ENCODE data around the gene RALGAPA2.

RALGAPA2 gene

DNA sequence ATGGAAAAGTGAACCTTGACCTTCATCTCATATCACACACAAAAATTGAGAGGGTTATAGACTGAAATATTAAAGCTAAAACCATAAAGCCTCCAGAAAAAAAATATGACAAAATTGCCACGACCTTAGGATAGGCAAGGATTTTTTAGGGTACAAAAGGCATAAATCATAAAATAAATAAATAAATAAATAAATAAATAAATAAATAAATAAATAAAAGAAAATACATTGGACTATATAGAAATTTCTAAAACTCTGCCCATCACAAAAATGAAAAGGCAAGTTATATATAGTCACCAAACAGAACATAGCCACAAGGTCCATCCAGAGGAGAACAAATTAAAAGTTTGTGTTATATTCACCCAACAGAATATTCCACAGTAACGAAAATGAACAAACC, 235.9 kb downstream of the RALGAPA2 start:
- H3K36me3 ChIP-seq, result peaks cover 12% of the 10 kb centered on the region
- H3K27ac ChIP-seq, result no peak overlapping the region
- no peak overlapping the region for H3K9ac ChIP-seq
- no peak overlapping the region for H3K4me3 ChIP-seq
- no peaks in the 10 kb centered on the region for H3K9me3 ChIP-seq
- no peak for TF ChIP-seq Cebpa-rat (IDR thresholded peaks at IDR 0.05)
- H3K4me1 ChIP-seq, result no peaks in the 10 kb centered on the region
- no peaks in the 10 kb centered on the region for H4K20me1 ChIP-seq
- no peak overlapping the region for H3K4me2 ChIP-seq
- H3K27me3 ChIP-seq, result no peaks in the 10 kb centered on the region

DNA sequence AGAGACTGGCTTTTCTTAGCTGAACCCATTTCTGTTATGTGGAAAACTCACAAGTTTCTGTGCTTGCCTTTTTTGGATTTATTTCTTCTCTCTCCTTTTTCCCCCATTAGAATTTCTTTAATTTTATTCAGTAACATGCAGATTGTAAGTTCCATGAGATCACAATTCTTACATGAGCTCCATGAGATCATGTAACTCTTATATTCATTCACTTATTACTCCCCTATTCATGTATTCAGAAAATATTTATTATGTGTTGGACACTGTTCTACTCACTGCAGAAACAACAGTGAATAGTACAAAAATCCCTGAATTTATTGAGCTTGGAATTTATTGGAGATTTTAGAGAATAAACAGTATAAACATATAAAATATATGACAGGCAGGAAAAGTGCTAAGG, 238.8 kb downstream of the RALGAPA2 start:
- Histone ChIP-seq H3K9me3 (no peaks in the 10 kb centered on the region; the same call in 1 of the 2 replicates), H3K4me2 (no peak overlapping the region), H4K20me1 (no peaks in the 10 kb centered on the region), H3K36me3 (peaks cover 7% of the 10 kb centered on the region), H3K27ac (no peak overlapping the region), H3K9ac (no peak overlapping the region), H3K4me1 (peaks cover under 1% of the 10 kb centered on the region; the same call in 1 of the 2 replicates), H3K27me3 (peaks cover 6% of the 10 kb centered on the region), H3K4me3 (no peak overlapping the region)
- no peak for TF ChIP-seq Cebpa-rat (IDR thresholded peaks at IDR 0.05)

DNA sequence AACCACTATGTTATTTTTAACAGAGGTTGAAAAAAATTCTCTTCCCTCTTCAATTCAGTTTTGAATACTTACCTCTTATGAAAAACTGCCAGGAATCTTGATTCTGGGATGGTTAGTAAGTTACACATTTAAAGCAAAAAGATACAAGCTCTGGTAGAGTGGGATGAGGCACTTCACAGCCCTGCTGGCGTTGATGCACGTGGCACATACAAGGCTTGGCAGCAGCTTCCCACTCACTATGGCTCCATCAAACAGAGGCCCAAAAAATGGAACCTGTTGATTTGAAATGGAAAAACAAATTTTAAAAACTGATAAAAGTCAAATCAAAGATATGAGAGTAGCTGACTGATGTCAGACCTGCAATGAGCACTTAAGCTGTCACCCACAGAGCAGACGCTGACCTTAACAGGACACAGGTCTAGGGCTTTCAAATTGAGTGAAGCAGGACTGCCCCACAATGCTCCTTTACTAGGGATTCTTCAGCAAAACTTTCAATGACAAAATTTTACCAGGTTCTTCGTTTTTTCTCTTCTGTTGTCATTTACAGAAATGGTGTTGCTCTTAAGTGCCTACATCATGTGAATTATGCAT, 239.7 kb downstream of the RALGAPA2 start:
- H3K4me2 ChIP-seq, result no peak overlapping the region

DNA sequence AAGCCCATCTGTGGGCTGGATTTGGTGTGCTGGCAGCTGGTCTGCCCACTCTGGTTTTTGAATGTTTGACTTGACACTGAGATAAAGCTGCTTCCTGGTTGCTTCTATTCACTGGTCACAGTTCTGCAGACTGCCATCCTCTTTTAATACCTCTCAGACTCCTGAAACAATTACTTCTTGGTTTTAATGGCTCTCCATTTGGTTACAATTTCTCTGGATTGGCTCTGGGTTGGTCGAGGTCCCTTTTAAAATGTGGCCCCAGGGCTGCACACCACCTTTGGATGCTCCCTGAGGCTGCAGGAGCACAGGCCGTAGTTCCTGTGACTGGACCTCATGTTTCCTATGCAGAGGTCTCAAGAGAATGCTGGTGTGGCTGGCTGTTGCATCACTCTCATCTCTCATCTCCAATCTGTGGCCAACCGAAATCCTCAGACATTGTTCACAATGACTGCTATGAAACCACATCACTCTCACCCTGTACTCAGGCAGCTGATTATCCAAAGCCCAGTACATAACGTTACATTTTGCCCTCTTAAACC, 246.0 kb downstream of the RALGAPA2 start:
- H3K27ac ChIP-seq, result peak overlapping the region; percentile 60
- H3K4me1 ChIP-seq, result peaks cover 63% of the 10 kb centered on the region
- peaks cover 13% of the 10 kb centered on the region for H3K27me3 ChIP-seq
- no peak overlapping the region for H3K4me3 ChIP-seq
- peak overlapping the region; percentile 88 for H3K4me2 ChIP-seq
- peak; percentile 99 for TF ChIP-seq Cebpa-rat (IDR thresholded peaks at IDR 0.05)
- no peak overlapping the region for H3K9ac ChIP-seq
- H4K20me1 ChIP-seq, result peaks cover 27% of the 10 kb centered on the region
- H3K9me3 ChIP-seq, result no peaks in the 10 kb centered on the region; the same call in 1 of the 2 replicates
- peaks cover 7% of the 10 kb centered on the region for H3K36me3 ChIP-seq

More for the DNA sequence above, 239.7 kb downstream of the RALGAPA2 start:
- Histone ChIP-seq H3K27me3 (peaks cover 13% of the 10 kb centered on the region), H3K27ac (no peak overlapping the region), H3K36me3 (peaks cover 7% of the 10 kb centered on the region), H3K4me3 (no peak overlapping the region), H4K20me1 (no peaks in the 10 kb centered on the region), H3K9ac (no peak overlapping the region), H3K9me3 (no peaks in the 10 kb centered on the region; the same call in 1 of the 2 replicates), H3K4me1 (peaks cover 10% of the 10 kb centered on the region)
- TF ChIP-seq Cebpa-rat (IDR thresholded peaks at IDR 0.05), result no peak

DNA sequence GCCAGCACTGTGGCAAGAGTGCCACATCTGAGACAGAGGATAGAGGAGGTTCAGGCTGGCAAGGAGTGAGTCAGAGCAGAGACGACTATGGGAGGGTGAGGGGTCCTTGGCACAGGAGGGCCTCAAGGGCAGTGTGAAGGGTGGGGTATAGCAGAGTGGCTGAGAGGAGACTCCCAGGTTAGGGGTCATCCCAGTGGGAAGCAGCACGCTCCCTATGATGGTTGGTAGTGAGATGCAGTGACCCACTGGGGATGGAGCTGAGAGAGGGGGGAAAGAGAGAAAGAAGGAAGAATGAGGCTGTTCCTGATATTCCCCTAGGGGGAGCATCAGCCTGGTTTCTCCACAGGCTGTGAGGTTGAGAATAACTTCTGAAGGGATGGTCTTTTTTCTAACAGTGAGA, 247.2 kb downstream of the RALGAPA2 start:
- no peak for TF ChIP-seq Cebpa-rat (IDR thresholded peaks at IDR 0.05)
- Histone ChIP-seq H3K4me2 (peak overlapping the region; percentile 88), H3K27me3 (peaks cover 13% of the 10 kb centered on the region), H3K36me3 (peaks cover 7% of the 10 kb centered on the region), H3K9me3 (no peaks in the 10 kb centered on the region; the same call in 1 of the 2 replicates), H3K27ac (peak overlapping the region; percentile 54; the same call in 1 of the 2 replicates), H3K4me3 (no peak overlapping the region), H4K20me1 (peaks cover 27% of the 10 kb centered on the region), H3K4me1 (peaks cover 65% of the 10 kb centered on the region), H3K9ac (no peak overlapping the region)

DNA sequence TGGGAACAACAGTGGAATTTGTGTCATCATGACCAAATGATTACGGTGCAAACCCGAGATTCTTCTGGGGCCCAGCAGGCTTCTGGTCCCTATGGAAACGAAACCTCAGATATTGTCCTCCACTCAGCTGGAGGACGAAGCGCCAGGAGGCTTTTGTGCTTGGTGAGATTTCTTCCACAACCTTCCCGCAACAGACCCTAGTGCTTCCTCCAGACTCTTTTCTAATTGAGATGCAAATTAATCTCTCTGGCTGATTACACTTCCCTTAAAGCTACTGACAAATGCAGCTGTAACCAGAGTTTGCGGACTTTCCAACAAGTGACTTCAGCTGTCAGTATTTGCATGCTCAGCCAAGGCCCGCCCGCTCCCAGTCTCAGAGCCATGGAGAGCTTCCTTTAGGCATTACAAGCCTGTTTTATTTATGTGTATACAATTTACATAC, 248.5 kb downstream of the RALGAPA2 start:
- Histone ChIP-seq H3K4me1 (peaks cover 65% of the 10 kb centered on the region), H3K9me3 (no peaks in the 10 kb centered on the region; the same call in 1 of the 2 replicates), H3K9ac (no peak overlapping the region), H4K20me1 (peaks cover 27% of the 10 kb centered on the region), H3K27me3 (peaks cover 10% of the 10 kb centered on the region), H3K27ac (no peak overlapping the region), H3K4me2 (peak overlapping the region; percentile 36), H3K4me3 (no peak overlapping the region), H3K36me3 (no peaks in the 10 kb centered on the region)
- TF ChIP-seq Cebpa-rat (IDR thresholded peaks at IDR 0.05), result no peak

DNA sequence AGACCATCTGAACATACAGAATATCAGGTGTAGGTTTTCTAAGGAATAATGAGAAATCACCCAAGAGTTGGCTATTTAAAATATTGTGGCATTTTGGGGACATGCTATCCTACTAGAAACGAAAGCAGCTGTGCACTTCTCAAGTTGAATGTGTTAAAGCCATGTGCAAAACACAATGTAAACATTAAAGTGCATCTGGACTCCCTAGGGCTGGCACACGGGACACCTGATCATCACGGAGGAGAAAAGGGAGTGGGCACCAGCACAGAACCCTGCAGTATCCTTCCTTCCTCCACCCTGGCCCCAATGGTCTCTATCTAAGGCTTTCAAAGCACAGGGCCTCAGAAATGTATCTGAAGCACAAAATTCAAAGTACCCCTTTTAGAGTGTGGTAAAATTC, 250.3 kb downstream of the RALGAPA2 start:
- peak overlapping the region; percentile 22; the same call in 1 of the 2 replicates for H3K4me2 ChIP-seq
- peaks cover 7% of the 10 kb centered on the region; the same call in 1 of the 2 replicates for H3K36me3 ChIP-seq
- no peak overlapping the region for H3K27ac ChIP-seq
- H3K27me3 ChIP-seq, result no peaks in the 10 kb centered on the region
- no peaks in the 10 kb centered on the region for H3K9me3 ChIP-seq
- no peak overlapping the region for H3K4me3 ChIP-seq
- H4K20me1 ChIP-seq, result peaks cover 24% of the 10 kb centered on the region
- H3K9ac ChIP-seq, result no peak overlapping the region
- peaks cover 49% of the 10 kb centered on the region for H3K4me1 ChIP-seq
- TF ChIP-seq Cebpa-rat (IDR thresholded peaks at IDR 0.05), result no peak

DNA sequence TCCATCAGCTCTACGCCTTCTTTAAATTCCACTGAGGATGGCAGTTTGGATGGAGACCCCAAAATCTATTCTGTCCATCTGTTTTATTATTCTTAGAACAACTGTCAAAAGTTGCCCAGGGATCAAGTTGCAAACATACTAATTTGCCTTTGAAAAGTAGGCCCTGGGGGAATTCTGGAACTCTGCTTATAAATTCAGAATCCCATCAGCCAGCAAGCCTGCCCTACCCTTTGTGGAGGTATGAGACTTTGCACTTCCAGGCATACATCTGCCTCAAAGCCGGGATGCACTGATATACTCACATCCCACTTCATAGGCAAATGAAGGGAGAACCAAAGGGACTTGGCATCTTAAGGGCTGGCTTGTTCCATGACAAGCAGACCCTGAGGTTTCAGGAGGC, 250.9 kb downstream of the RALGAPA2 start:
- H3K9ac ChIP-seq, result no peak overlapping the region
- peaks cover 20% of the 10 kb centered on the region for H4K20me1 ChIP-seq
- H3K27ac ChIP-seq, result no peak overlapping the region
- H3K4me3 ChIP-seq, result no peak overlapping the region
- TF ChIP-seq Cebpa-rat (IDR thresholded peaks at IDR 0.05), result no peak
- H3K27me3 ChIP-seq, result no peaks in the 10 kb centered on the region
- H3K4me2 ChIP-seq, result peak overlapping the region; percentile 11; the same call in 1 of the 2 replicates
- H3K9me3 ChIP-seq, result no peaks in the 10 kb centered on the region
- H3K36me3 ChIP-seq, result peaks cover 7% of the 10 kb centered on the region; the same call in 1 of the 2 replicates
- H3K4me1 ChIP-seq, result peaks cover 43% of the 10 kb centered on the region

DNA sequence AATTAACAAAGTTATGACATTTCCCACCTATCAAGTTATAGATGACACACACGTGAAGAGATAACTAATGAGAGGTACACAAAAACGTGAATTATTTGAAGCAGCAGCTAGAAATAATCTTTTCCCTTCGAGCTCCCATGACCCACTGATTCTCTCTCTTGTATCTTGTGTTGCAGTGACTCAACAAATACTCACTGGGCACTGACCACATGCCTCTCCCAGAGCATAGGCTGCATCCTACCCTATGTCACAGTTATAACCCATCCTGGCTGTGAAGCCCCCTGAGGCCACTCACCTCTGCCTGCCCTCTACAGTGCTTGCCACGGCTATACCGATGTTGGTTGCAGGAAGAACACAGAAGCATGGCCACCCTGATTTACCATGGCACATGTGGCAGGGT, 252.7 kb downstream of the RALGAPA2 start:
- Histone ChIP-seq H3K27me3 (no peaks in the 10 kb centered on the region), H3K4me3 (no peak overlapping the region), H3K4me2 (no peak overlapping the region), H3K27ac (no peak overlapping the region), H3K9me3 (no peaks in the 10 kb centered on the region), H3K9ac (no peak overlapping the region), H3K36me3 (peaks cover 13% of the 10 kb centered on the region; the same call in 1 of the 2 replicates), H3K4me1 (peaks cover 24% of the 10 kb centered on the region), H4K20me1 (peaks cover 5% of the 10 kb centered on the region; the same call in 1 of the 2 replicates)
- no peak for TF ChIP-seq Cebpa-rat (IDR thresholded peaks at IDR 0.05)

DNA sequence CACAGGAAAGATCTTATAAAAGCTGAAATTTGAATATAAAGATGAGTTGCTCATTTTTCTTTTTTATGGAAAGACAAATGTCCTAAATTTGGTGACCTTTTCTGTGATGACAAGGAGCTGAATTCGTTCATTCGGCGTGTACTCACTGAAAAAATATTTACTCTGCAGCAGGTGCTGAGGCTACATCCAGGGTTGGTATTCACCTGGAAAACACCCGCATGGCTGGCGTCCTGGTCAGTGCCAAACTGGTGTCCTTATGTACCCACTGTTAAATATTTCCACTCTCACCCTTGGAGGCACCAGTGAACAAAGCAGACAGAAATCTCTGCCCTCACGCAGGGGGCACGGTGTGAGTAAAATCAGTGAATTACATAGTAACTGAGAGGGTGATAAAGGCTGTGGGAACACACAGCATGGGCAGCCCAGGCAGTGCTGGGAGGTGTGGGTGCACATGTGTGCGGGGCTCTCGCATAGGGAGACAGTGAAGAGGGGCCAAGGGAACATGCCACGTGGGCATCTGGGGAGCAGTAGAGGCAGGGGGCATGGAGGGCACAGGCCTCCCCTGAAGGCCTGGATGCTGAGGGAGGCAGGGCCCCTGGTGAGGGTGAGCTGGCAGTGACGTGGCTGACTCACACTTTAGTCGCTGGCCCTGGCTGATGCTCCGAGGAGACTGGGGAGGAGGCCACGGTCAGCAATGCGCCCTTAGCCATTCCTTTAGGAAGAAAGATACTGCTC, 254.9 kb downstream of the RALGAPA2 start:
- Histone ChIP-seq H3K4me3 (no peak overlapping the region), H3K9ac (no peak overlapping the region), H4K20me1 (no peaks in the 10 kb centered on the region; the same call in 1 of the 2 replicates), H3K36me3 (peaks cover 13% of the 10 kb centered on the region; the same call in 1 of the 2 replicates), H3K27me3 (no peaks in the 10 kb centered on the region), H3K4me1 (peaks cover 22% of the 10 kb centered on the region), H3K4me2 (no peak overlapping the region), H3K9me3 (no peaks in the 10 kb centered on the region), H3K27ac (no peak overlapping the region)
- no peak for TF ChIP-seq Cebpa-rat (IDR thresholded peaks at IDR 0.05)
